Measurements from ENCODE around the gene ATXN2.

Gene ATXN2

GRCh38 chr12:111411185-111411764 is 187.8 kb downstream of the ATXN2 start:
- no peak for ATAC-seq
- TF ChIP-seq GLIS3 (CRISPR knock-in tag; IDR thresholded peaks at IDR 0.05) (no peak), SNAI2 (CRISPR knock-in tag; IDR thresholded peaks at IDR 0.05) (no peak), ZFP3 (CRISPR knock-in tag; IDR thresholded peaks at IDR 0.05) (no peak), ZFP30 (CRISPR knock-in tag; IDR thresholded peaks at IDR 0.05) (no peak), ZNF70 (CRISPR knock-in tag; IDR thresholded peaks at IDR 0.05) (no peak), RARB (CRISPR knock-in tag; IDR thresholded peaks at IDR 0.05) (no peak), ZNF8 (CRISPR knock-in tag; IDR thresholded peaks at IDR 0.05) (no peak), ISL1 (CRISPR knock-in tag; IDR thresholded peaks at IDR 0.05) (no peak), ZNF565 (CRISPR knock-in tag; conservative IDR thresholded peaks at IDR 0.05; ENCODE audit: low read depth) (no peak), OSR1 (CRISPR knock-in tag; IDR thresholded peaks at IDR 0.05) (no peak), POU6F1 (CRISPR knock-in tag; IDR thresholded peaks at IDR 0.05; ENCODE audit: borderline replicate concordance, low read depth) (no peak), BACH2 (CRISPR knock-in tag; IDR thresholded peaks at IDR 0.05; ENCODE audit: borderline replicate concordance) (no peak), TCF4 (CRISPR knock-in tag; IDR thresholded peaks at IDR 0.05; ENCODE audit: borderline replicate concordance) (no peak), ESRRG (CRISPR knock-in tag; IDR thresholded peaks at IDR 0.05) (no peak), TOX (CRISPR knock-in tag; IDR thresholded peaks at IDR 0.05; ENCODE audit: borderline replicate concordance) (no peak), PATZ1 (CRISPR knock-in tag; IDR thresholded peaks at IDR 0.05; ENCODE audit: borderline replicate concordance) (no peak), CSDC2 (CRISPR knock-in tag; IDR thresholded peaks at IDR 0.05) (no peak), ZC3H10 (CRISPR knock-in tag; IDR thresholded peaks at IDR 0.05) (no peak)

- ATAC-seq: peak; percentile 10
Measured at GRCh38 chr12:111410431-111411184, 188.5 kb downstream of the ATXN2 start.

GRCh38 chr12:111409780-111410430 is 189.2 kb downstream of the ATXN2 start:
- ATAC-seq: peak; percentile 11
- TF ChIP-seq ARNTL (CRISPR knock-in tag; IDR thresholded peaks at IDR 0.05; ENCODE audit: borderline replicate concordance, low read depth) (no peak), PATZ1 (CRISPR knock-in tag; IDR thresholded peaks at IDR 0.05; ENCODE audit: borderline replicate concordance) (peak; percentile 45; the same call in 1 of the 2 replicates), SNAI2 (CRISPR knock-in tag; IDR thresholded peaks at IDR 0.05) (no peak)

More at GRCh38 chr12:111410431-111411184, 188.5 kb downstream of the ATXN2 start:
- TF ChIP-seq CREB5 (CRISPR knock-in tag; IDR thresholded peaks at IDR 0.05; ENCODE audit: low read depth): no peak
- TF ChIP-seq ZNF70 (CRISPR knock-in tag; IDR thresholded peaks at IDR 0.05): no peak
- no peak for TF ChIP-seq ZFP3 (CRISPR knock-in tag; IDR thresholded peaks at IDR 0.05)
- 0 out of 2 replicates have a peak, but pooled peaks have one; percentile 40 for TF ChIP-seq CSDC2 (CRISPR knock-in tag; IDR thresholded peaks at IDR 0.05)

- peak; percentile 10 for ATAC-seq
- TF ChIP-seq ARNTL (CRISPR knock-in tag; IDR thresholded peaks at IDR 0.05; ENCODE audit: borderline replicate concordance, low read depth): no peak
- TF ChIP-seq CREB5 (CRISPR knock-in tag; IDR thresholded peaks at IDR 0.05; ENCODE audit: low read depth): no peak
- TF ChIP-seq PATZ1 (CRISPR knock-in tag; IDR thresholded peaks at IDR 0.05; ENCODE audit: borderline replicate concordance): no peak
- TF ChIP-seq POU6F1 (CRISPR knock-in tag; IDR thresholded peaks at IDR 0.05; ENCODE audit: borderline replicate concordance, low read depth): no peak
- no peak for TF ChIP-seq ISL1 (CRISPR knock-in tag; IDR thresholded peaks at IDR 0.05)
- TF ChIP-seq ZC3H10 (CRISPR knock-in tag; IDR thresholded peaks at IDR 0.05): no peak
- no peak for TF ChIP-seq ZNF8 (CRISPR knock-in tag; IDR thresholded peaks at IDR 0.05)
Measured at GRCh38 chr12:111409403-111409779, 189.7 kb downstream of the ATXN2 start.
